Activated CD4-positive, alpha-beta T cell treated with anti-CD3 and anti-CD28 coated beads, Interleukin-2, Interleukin-6, amounts not matched to agents 100 ng/mL and 50 ng/mL, durations not matched to agents 16 hours and 8 hours (primary cell): Measurements from ENCODE around the gene LAMA2.

Experiments
- DNase-seq: peaks from one replicate; pipeline ENCODE4 v3.0.0-alpha.2; 2020

LAMA2 gene

GRCh38 chr6:129188795-129189194 lies 305.9 kb downstream of the LAMA2 start:
- no peak for DNase-seq

GRCh38 chr6:129189266-129189665 lies 306.3 kb downstream of the LAMA2 start:
- no peak for DNase-seq

- DNase-seq = no peak
Observed at GRCh38 chr6:129191235-129191634, 308.3 kb downstream of the LAMA2 start.

- DNase-seq = no peak
Observed at GRCh38 chr6:129192458-129192989, 309.6 kb downstream of the LAMA2 start.

- no peak for DNase-seq
Observed at GRCh38 chr6:129194306-129194941, 311.5 kb downstream of the LAMA2 start.

GRCh38 chr6:129195161-129195560 lies 312.2 kb downstream of the LAMA2 start:
- DNase-seq = no peak

- no peak for DNase-seq
Observed at GRCh38 chr6:129195643-129196042, 312.7 kb downstream of the LAMA2 start.

- DNase-seq = no peak
Observed at GRCh38 chr6:129197154-129197553, 314.2 kb downstream of the LAMA2 start.

- no peak for DNase-seq
Observed at GRCh38 chr6:129200151-129200550, 317.2 kb downstream of the LAMA2 start.

GRCh38 chr6:129203190-129203900 lies 320.4 kb downstream of the LAMA2 start:
- DNase-seq = no peak

- DNase-seq = no peak
Observed at GRCh38 chr6:129206821-129207220, 323.9 kb downstream of the LAMA2 start.

GRCh38 chr6:129207832-129208231 lies 324.9 kb downstream of the LAMA2 start:
- no peak for DNase-seq

- no peak for DNase-seq
Observed at GRCh38 chr6:129208415-129209034, 325.6 kb downstream of the LAMA2 start.

- no peak for DNase-seq
Observed at GRCh38 chr6:129209355-129209754, 326.4 kb downstream of the LAMA2 start.

GRCh38 chr6:129210684-129211083 lies 327.7 kb downstream of the LAMA2 start:
- no peak for DNase-seq

- DNase-seq = no peak
Observed at GRCh38 chr6:129211626-129212025, 328.7 kb downstream of the LAMA2 start.

GRCh38 chr6:129212081-129212480 lies 329.1 kb downstream of the LAMA2 start:
- DNase-seq = no peak

- no peak for DNase-seq
Observed at GRCh38 chr6:129215246-129215645, 332.3 kb downstream of the LAMA2 start.

- no peak for DNase-seq
Observed at GRCh38 chr6:129215916-129216520, 333.1 kb downstream of the LAMA2 start.

GRCh38 chr6:129217701-129218100 lies 334.8 kb downstream of the LAMA2 start:
- no peak for DNase-seq

GRCh38 chr6:129233458-129234134 lies 350.7 kb downstream of the LAMA2 start:
- no peak for DNase-seq

GRCh38 chr6:129235167-129236000 lies 352.4 kb downstream of the LAMA2 start:
- DNase-seq = no peak
